GM19043 (cell line): ENCODE data around the gene DPP10.

Experiments used
- ATAC-seq: cut with Tn5 transposase; IDR thresholded peaks from one replicate; pipeline ENCODE4 v1.9.1; 2021; ENCODE audit warnings: low read depth; ENCODE audit not compliant: unreplicated experiment

DPP10 gene

GRCh38 chr2:114786901-114787300 is 344.5 kb downstream of the DPP10 start:
- no peak for ATAC-seq

- ATAC-seq: no peak
Measured at GRCh38 chr2:114787486-114787885, 345.0 kb downstream of the DPP10 start.

DNA sequence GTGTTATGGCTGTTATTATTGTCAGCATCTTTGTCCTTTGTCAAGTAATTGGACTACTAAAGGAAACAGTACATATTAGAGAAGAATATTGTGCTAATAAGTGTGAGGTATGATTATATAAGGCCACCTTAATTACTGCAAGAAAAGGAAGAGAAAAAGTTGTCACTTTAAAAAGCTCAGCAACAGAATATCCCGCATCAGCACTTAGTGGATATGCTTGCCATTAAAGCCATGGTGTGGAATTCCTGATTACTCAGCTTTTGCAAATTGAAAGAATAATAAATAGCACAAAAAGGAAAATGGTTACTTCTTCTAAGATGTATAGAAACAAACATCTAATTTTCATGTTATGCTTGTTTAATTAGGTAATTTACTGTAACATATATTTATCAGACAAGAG is 347.5 kb downstream of the DPP10 start:
- ATAC-seq: no peak

GRCh38 chr2:114797540-114797939 is 355.1 kb downstream of the DPP10 start:
- ATAC-seq: no peak

DNA sequence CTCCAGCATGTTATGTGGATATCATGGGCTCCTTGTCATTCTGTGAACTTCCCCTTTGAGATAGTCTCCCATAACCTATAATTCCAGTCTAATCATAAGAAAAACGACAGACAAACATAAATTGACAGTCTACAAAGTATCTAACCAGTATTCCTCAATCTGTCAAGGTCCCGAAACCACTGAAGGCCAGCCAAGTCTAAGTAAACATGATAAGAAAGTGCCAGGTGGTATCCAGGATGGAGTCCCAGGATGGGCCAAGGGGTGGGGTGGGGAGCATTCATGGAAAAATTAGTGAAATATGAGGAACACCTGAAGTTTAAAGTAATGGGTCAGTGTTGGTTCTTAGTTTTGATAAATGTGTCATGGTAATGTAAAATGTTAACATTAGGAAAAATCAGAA is 355.5 kb downstream of the DPP10 start:
- ATAC-seq: no peak

DNA sequence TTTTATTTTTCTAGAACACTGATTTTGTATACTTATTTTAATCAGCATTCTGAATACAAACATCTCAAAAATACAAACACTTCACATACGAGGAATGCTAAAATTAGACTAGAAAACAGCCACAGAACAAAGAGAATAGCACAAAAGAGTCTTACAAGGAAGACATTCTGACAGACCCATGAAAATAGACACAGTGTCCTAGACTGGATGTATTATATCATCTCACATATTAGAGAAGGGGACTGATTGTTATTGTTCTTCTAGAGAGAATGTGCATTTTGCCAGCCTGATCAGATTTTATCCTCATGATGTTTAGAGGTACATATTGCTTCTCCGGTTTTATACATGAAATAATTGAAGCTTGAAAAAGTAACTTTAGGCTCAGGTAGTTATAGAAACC is 357.9 kb downstream of the DPP10 start:
- ATAC-seq: no peak

DNA sequence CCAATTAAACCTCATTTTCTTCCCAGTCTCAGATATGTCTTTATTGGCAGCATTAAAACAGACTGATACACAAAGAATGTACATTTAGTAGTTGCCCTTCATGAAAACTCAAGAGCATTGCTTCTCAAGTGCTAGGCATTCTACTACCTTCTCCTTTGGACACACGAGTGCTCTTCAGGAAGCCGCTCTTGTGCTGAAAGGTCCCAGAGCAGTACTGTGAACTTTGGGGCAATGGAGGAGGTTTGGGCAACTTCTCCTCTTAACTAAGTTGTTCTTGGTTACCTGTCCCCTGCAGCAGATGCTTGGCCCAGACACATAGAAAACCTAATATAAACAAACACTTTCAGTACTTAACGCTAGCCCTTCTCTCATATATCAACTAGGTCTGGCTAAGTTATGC is 362.8 kb downstream of the DPP10 start:
- no peak for ATAC-seq

GRCh38 chr2:114810092-114810491 is 367.7 kb downstream of the DPP10 start:
- ATAC-seq: no peak

DNA sequence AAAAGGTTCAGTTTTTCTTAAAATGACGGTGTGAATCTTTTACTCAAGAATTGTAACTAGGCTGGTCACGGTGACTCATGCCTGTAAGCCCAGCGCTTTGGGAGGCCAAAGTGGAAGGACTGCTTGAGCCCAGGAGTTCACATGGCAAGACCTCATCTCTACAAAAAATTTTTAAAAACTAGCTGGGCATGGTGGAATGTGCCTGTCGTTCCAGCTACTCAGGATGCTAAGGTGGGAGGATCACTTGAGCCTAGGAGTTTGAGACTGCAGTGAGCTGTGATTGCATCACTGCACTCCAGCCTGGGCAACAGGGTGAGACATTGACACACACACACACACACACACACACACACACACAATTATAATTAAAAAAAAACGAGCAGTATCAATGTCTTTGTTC is 369.8 kb downstream of the DPP10 start:
- no peak for ATAC-seq

- ATAC-seq: no peak
Measured at GRCh38 chr2:114814355-114814754, 371.9 kb downstream of the DPP10 start.

- no peak for ATAC-seq
Measured at GRCh38 chr2:114821055-114821454, 378.6 kb downstream of the DPP10 start.

DNA sequence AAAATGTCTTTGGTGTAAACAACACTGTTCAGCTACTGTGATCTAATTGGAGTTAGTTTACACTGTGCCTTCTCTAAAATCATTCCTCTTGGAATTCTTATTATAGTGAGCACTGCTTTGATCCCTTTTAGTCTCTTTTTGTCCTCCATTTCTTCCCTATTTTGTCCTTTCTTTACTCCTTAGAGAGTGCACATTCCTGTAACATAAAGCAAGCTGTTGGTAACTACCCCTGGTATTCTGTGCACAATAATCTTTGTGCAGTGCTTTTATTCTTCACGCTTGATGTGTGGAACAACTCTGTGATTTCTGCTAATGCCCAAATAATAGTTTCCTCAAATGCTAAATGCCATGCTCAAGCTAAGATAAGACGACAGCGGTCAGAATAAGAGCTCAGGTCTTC is 401.5 kb downstream of the DPP10 start:
- ATAC-seq: no peak

- no peak for ATAC-seq
Measured at GRCh38 chr2:114857196-114857595, 414.8 kb downstream of the DPP10 start.

GRCh38 chr2:114859726-114860510 is 417.5 kb downstream of the DPP10 start:
- no peak for ATAC-seq

- no peak for ATAC-seq
Measured at GRCh38 chr2:114862243-114862642, 419.8 kb downstream of the DPP10 start.

- ATAC-seq: no peak
Measured at GRCh38 chr2:114864901-114865300, 422.5 kb downstream of the DPP10 start.

DNA sequence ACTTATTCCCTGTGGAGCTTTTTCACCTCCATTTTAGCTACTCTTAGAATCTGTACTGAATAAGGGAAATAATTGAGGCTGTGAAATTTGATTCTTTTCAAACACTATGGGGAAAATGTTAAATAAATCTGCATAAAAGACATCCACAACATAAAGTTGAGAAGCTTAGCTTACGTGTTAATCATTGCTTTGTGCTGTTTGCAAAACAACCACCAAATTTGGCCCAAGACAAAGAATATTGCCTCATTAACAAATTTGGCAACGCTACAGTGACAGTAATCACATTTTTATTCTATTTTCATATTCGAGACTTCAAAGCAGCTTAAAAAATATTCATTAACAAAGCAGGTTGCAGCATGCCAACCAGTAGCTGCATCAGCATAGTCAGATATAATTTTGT is 437.6 kb downstream of the DPP10 start:
- ATAC-seq: no peak

DNA sequence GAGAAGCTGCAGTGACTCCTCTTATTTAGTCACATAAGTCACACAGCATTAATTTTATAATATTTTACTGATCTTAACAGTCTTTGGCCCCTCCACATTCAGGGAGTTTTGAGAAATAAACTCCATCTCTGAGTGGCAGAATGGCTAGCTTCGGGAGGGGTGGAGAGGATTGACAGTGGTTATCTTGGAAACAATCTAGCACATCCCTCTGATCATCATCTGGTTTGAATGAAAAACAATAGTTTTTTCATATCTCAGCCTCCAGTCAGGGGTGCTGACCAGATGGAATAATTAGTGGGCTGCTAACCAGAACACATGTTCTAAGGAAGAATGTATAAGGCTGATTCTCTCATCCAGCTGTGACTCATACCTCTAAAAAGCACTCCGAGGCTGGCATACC is 477.5 kb downstream of the DPP10 start:
- ATAC-seq: no peak

- no peak for ATAC-seq
Measured at GRCh38 chr2:114922076-114922475, 479.6 kb downstream of the DPP10 start.

- ATAC-seq: no peak
Measured at GRCh38 chr2:114925296-114926255, 483.1 kb downstream of the DPP10 start.

DNA sequence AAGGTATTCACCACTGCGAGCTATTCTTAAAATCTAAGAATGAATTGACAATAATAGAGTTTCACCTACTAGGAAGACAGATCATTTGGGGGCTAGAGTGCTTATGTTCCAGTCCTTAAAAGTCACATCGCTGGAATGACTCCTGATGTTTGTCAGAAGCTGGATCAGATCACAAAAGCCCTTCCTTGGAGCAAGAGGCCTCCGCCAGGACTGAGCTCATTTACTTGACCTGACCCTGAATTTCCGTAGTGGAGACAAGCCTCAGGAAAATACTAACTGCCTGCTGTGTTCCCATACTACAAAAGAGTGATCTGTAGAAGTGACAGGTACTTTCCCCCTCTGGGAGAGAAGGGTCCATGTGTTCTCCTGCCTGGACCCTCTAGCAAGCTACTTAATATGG is 483.9 kb downstream of the DPP10 start:
- no peak for ATAC-seq

GRCh38 chr2:114929225-114929624 is 486.8 kb downstream of the DPP10 start:
- ATAC-seq: no peak
